Thyroid gland (tissue), 4 donors: ENCODE measurements around the gene DHRS4L2.
"Not testable (repeated sequence)": the region's sequence is repeated elsewhere in the genome, so short reads cannot be mapped to it uniquely, and the experiment has no call there.

Experiments
- CTCF ChIP-seq, 6 experiments: fragments of 200-600 bp in 3 of 6; fragments of 450-650 bp in 3 of 6; sonication (generic) in 3 of 6; IDR thresholded peaks; one replicate each; pipeline ENCODE4 v1.5.1; 2016 to 2019; ENCODE audit warnings: antibody characterized with exemption in 6 of 6, mild to moderate bottlenecking in 2 of 6, inconsistent platforms in 1 of 6, moderate library complexity in 1 of 6
- POLR2A ChIP-seq, 2 donors: fragments of 450-650 bp; IDR thresholded peaks; one replicate each; pipeline ENCODE4 v1.6.1; 2017; ENCODE audit warnings: antibody characterized with exemption in 2 of 2, mild to moderate bottlenecking in 2 of 2, moderate library complexity in 1 of 2

- not testable (repeated sequence) for TF ChIP-seq CTCF, POLR2A (IDR thresholded peaks at IDR 0.05)
Observed at GRCh38 chr14:24001679-24002078, 12.9 kb downstream of the DHRS4L2 start.
